K562 (cell line): Measurements from ENCODE around the gene CDKN2AIP. TPM values are rescaled to one million over a fixed set of nuclear protein-coding genes. Genes with fewer than 3 reads are reported as not detected.

ENCODE experiments used
- BRCA1 ChIP-seq, 2 experiments: fragments of 450-650 bp in 1 of 2; sonication (generic) in 1 of 2; formaldehyde crosslinking in 1 of 2; IDR thresholded peaks; 2 replicates each; pipeline versions ENCODE4 v1.5.0 to v1.6.1; 2017 to 2020; ENCODE audit warnings: mild to moderate bottlenecking in 1 of 2, missing genetic modification reagents in 1 of 2
- CBFA2T3 ChIP-seq: fragments of 450-650 bp; IDR thresholded peaks from 2 replicates; pipeline ENCODE4 v1.6.1; 2017
- GABPB2 ChIP-seq: fragments of 250-450 bp; sonication (Bioruptor Pico); conservative IDR thresholded peaks from 2 replicates; pipeline ENCODE4 v1.5.1; 2021; ENCODE audit warnings: mild to moderate bottlenecking
- KDM1A ChIP-seq, 2 experiments: fragments of 450-650 bp; IDR thresholded peaks; 2 replicates each; pipeline ENCODE4 v1.6.1; 2016; ENCODE audit warnings: mild to moderate bottlenecking in 2 of 2
- MTA3 ChIP-seq: fragments of 450-650 bp; formaldehyde crosslinking; IDR thresholded peaks from 2 replicates; pipeline ENCODE4 v1.6.1; 2017; ENCODE audit warnings: mild to moderate bottlenecking, borderline replicate concordance
- PHB ChIP-seq: fragments of 250-450 bp; sonication (Bioruptor Pico); IDR thresholded peaks from 2 replicates; pipeline ENCODE4 v1.5.0; 2021
- PTRF ChIP-seq: fragments of 450-650 bp; IDR thresholded peaks from 2 replicates; pipeline ENCODE4 v1.6.1; 2016; ENCODE audit warnings: mild to moderate bottlenecking, missing genetic modification characterization, missing compliant biosample characterization
- RBM22 ChIP-seq: fragments of 200-400 bp; formaldehyde crosslinking; IDR thresholded peaks from 2 replicates; pipeline ENCODE4 v1.6.1; 2018; ENCODE audit warnings: low read length, low read depth; ENCODE audit not compliant: poor library complexity, severe bottlenecking
- TARDBP ChIP-seq: fragments of 450-650 bp; IDR thresholded peaks from 2 replicates; pipeline ENCODE4 v1.6.1; 2016
- THRAP3 ChIP-seq: fragments of 450-650 bp; IDR thresholded peaks from 2 replicates; pipeline ENCODE4 v1.6.1; 2016; ENCODE audit warnings: mild to moderate bottlenecking, inconsistent platforms, borderline replicate concordance
- ZFP36 ChIP-seq: fragments of 150-350 bp; IDR thresholded peaks from 2 replicates; pipeline ENCODE4 v1.6.1; 2018; ENCODE audit warnings: low read length, low read depth; ENCODE audit not compliant: partially characterized antibody
- ZNF174 ChIP-seq: fragments of 250-450 bp; sonication (Bioruptor Pico); IDR thresholded peaks from 2 replicates; pipeline ENCODE4 v1.4.0; 2020; ENCODE audit warnings: mild to moderate bottlenecking
- ZNF444 ChIP-seq: fragments of 250-450 bp; sonication (Bioruptor Pico); IDR thresholded peaks from 2 replicates; pipeline ENCODE4 v1.4.0; 2020; ENCODE audit warnings: mild to moderate bottlenecking, moderate library complexity
- polyA plus RNA-seq, 8 experiments: library from polyadenylated mRNA; depleted of rRNA in 4 of 8; stranded (reverse) in 5 of 8; unstranded in 3 of 8; fragments of >200 nt; fragmentation: Nextera tagmentation in 2 of 8; fragmentation: Illumina TruSeq in 1 of 8; extraction: Ambion mirVana in 2 of 8; extraction: Trizol in 1 of 8; gene quantifications; 2 replicates each; pipeline versions ENCODE4 v1.2.1 to v1.2.3, GENCODE V29; 2011 to 2014; ENCODE audit warnings: inconsistent platforms in 1 of 8, missing spikeins in 1 of 8
- total RNA-seq, 7 experiments: library from RNA; depleted of rRNA in 6 of 7; stranded (reverse); fragments of >200 nt in 6 of 7; fragmentation: Illumina TruSeq in 2 of 7; extraction: Trizol in 2 of 7; gene quantifications; 2 replicates each; pipeline versions ENCODE4 v1.2.1 to v1.2.3, GENCODE V29; 2011 to 2021; ENCODE audit warnings: low replicate concordance in 1 of 7
- TF ChIP-seq, protein P1 (sequence below): fragments of 450-650 bp; conservative IDR thresholded peaks from 2 replicates; pipeline ENCODE4 v1.6.1; 2016; ENCODE audit warnings: missing genetic modification characterization, low read depth, mild to moderate bottlenecking, control low read depth, missing compliant biosample characterization
- TF ChIP-seq, protein P2 (sequence below), 2 experiments: IDR thresholded peaks in 1 of 2; conservative IDR thresholded peaks in 1 of 2; 2 replicates each; pipeline ENCODE4 v1.6.1; 2016; ENCODE audit warnings: low read depth in 2 of 2, mild to moderate bottlenecking in 1 of 2, missing compliant biosample characterization in 1 of 2, missing genetic modification characterization in 1 of 2, moderate library complexity in 1 of 2

The CDKN2AIP gene
- total and polyA plus RNA-seq, 9 of the 15 experiments (the other 6 are each of a cell fraction or from before 2014, with no cell fraction given) = 5.9 to 22.0 (median 19.7) TPM

DNA sequence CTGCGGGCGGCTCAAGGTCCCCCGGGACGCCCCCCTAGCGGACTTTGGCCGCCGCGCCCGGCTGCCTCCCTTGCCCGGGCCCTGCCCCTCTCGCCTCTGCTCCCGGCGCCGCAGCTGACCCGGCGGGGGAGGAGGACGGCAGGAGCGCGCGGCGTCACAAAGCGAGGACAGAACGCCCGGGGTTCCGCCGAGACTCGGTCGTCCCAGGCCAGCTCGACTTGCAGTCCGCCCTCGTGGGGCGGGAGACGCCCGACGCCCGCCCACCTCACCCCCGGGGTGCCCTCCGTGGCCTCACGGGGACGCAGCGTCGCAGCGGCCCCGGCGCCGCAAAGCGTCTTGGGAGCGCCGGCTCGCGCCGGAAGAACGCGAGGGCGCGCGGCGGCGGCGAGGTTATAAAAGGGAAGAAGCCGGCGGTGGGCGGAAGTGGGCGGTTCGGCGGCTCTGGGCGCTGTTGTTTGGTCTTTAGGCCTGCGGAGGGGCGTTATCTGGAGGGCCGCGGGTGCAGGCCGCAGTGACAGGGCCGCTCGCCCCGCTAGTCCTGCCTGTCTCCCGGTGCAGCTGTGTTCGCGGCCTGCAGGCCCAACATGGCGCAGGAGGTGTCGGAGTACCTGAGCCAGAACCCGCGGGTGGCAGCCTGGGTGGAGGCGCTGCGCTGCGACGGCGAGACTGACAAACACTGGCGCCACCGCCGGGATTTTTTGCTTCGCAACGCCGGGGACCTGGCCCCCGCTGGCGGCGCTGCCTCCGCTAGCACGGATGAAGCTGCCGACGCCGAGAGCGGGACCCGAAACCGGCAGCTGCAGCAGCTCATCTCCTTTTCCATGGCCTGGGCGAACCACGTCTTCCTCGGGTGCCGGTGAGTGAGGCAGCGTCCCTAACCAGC is at the start of gene CDKN2AIP (continued):
- TF ChIP-seq KDM1A (IDR thresholded peaks at IDR 0.05) (no peak), THRAP3 (no peak), PHB (CRISPR knock-in tag) (no peak), PTRF (tag) (no peak), RBM22 (peak; percentile 45), CBFA2T3 (peak; percentile 33), ZNF444 (CRISPR knock-in tag) (no peak), TARDBP (peak; percentile 23; the same call in 1 of the 2 replicates), BRCA1 (IDR thresholded peaks at IDR 0.05) (no peak), BRCA1 (CRISPR knock-in tag; IDR thresholded peaks at IDR 0.05) (no peak), MTA3 (peak; percentile 98), ZFP36 (no peak), ZNF174 (no peak), GABPB2 (CRISPR knock-in tag) (no peak)
- TF ChIP-seq, protein P1, sequence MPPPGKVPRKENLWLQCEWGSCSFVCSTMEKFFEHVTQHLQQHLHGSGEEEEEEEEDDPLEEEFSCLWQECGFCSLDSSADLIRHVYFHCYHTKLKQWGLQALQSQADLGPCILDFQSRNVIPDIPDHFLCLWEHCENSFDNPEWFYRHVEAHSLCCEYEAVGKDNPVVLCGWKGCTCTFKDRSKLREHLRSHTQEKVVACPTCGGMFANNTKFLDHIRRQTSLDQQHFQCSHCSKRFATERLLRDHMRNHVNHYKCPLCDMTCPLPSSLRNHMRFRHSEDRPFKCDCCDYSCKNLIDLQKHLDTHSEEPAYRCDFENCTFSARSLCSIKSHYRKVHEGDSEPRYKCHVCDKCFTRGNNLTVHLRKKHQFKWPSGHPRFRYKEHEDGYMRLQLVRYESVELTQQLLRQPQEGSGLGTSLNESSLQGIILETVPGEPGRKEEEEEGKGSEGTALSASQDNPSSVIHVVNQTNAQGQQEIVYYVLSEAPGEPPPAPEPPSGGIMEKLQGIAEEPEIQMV = no peak
- TF ChIP-seq, protein P2, sequence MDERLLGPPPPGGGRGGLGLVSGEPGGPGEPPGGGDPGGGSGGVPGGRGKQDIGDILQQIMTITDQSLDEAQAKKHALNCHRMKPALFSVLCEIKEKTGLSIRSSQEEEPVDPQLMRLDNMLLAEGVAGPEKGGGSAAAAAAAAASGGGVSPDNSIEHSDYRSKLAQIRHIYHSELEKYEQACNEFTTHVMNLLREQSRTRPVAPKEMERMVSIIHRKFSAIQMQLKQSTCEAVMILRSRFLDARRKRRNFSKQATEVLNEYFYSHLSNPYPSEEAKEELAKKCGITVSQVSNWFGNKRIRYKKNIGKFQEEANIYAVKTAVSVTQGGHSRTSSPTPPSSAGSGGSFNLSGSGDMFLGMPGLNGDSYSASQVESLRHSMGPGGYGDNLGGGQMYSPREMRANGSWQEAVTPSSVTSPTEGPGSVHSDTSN (CRISPR knock-in tag; IDR thresholded peaks at IDR 0.05; ENCODE audit: low read depth) = no peak
- TF ChIP-seq, protein P2 (tag; conservative IDR thresholded peaks at IDR 0.05; ENCODE audit: low read depth) = no peak
